22Rv1 (cell line): ENCODE data around the gene CHRNA10.

Source experiments
- H3K27ac ChIP-seq: fragments of 450-650 bp; 2 replicates; pipeline ENCODE4 v1.5.1; 2017
- CTCF ChIP-seq: fragments of 450-650 bp; IDR thresholded peaks from 2 replicates; pipeline ENCODE4 v1.5.1; 2017; ENCODE audit warnings: mild to moderate bottlenecking
- ZFX ChIP-seq: fragments of 450-650 bp; IDR thresholded peaks from 2 replicates; pipeline ENCODE4 v1.6.1; 2017; ENCODE audit warnings: antibody characterized with exemption, borderline replicate concordance

Gene CHRNA10

DNA sequence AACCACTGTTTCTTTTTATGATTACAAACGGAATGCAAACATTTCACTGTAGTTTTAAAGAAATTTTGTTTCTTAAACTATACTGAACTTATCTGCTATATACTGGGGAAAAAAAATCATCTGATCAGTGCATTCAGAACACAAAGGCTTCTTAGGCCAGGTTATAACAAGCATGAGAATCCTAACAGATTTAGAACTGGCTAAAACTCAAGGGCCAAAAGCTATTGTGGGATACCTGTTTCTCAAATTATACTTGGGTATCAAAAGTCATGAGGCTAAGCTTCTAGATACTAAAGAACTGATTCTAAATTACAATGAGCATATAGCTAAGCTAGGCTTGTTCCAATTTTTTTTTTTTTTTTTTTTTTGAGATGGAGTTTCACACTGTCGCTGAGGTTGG lies 29.7 kb upstream of the CHRNA10 start:
- no peak for TF ChIP-seq CTCF
- no peak for TF ChIP-seq ZFX
- H3K27ac ChIP-seq, result no peak overlapping the region

GRCh38 chr11:3700410-3700809 lies 29.2 kb upstream of the CHRNA10 start:
- TF ChIP-seq ZFX, result no peak
- TF ChIP-seq CTCF, result no peak

DNA sequence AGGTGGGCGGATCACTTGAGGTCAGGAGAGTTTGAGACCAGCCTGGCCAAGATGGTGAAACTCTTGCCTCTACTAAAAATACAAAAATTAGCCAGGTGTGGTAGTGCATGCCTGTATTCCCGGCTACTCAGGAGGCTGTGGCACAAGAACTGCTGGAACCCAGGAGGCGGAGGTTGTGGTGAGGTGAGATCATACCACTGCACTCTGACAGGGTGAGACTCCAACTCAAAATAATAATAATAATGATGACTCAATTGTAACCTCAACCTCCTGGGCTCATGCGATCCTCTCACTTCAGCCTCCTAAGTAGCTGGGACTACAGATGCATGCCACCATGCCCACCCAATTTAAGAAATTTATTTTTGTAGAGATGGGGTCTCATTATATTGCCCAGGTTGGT lies 15.6 kb upstream of the CHRNA10 start:
- no peak for TF ChIP-seq ZFX

More at GRCh38 chr11:3700410-3700809, 29.2 kb upstream of the CHRNA10 start:
- H3K27ac ChIP-seq, result no peak overlapping the region

GRCh38 chr11:3685923-3686322 lies 14.7 kb upstream of the CHRNA10 start:
- TF ChIP-seq CTCF (no peak), ZFX (no peak)
- no peak overlapping the region for H3K27ac ChIP-seq

More for the DNA sequence above, 15.6 kb upstream of the CHRNA10 start:
- H3K27ac ChIP-seq, result no peak overlapping the region

- no peak overlapping the region for H3K27ac ChIP-seq
- TF ChIP-seq CTCF, result no peak
- TF ChIP-seq ZFX, result no peak
Observed at GRCh38 chr11:3684819-3685172, 13.6 kb upstream of the CHRNA10 start.

DNA sequence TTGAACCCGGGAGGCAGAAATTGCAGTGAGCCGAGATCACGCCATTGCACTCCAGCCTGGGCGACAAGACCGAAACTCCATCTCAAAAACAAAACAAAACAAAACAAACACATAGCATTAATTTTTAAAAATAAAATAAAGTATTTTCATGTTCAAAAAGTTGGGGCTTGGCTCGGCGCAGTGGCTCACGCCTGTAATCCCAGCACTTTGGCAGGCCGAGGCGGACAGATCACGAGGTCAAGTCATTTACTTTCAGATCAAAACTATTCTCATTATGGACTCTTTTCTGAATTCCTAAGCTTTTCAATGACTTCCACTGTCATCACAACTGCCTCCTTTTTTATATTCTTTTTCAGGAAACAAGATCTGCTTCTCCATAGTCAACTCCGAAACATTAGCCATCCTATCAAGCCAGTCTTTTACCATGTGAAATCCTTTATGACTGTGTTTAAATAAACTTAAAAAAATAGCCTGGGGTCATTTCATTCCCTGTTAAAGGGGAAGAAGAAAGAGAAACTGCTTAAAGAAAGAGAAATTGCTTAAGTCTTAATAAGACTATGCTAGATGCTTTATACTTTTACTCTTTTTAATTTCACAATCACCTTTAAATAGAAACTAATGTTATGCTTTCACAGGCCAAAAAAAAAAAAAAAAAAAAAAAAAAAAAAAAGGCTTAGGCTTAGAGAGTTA lies 13.1 kb upstream of the CHRNA10 start:
- H3K27ac ChIP-seq, result no peak overlapping the region
- TF ChIP-seq ZFX (no peak), CTCF (no peak)

GRCh38 chr11:3683039-3683438 lies 11.9 kb upstream of the CHRNA10 start:
- TF ChIP-seq ZFX (no peak), CTCF (no peak)
- H3K27ac ChIP-seq, result no peak overlapping the region

DNA sequence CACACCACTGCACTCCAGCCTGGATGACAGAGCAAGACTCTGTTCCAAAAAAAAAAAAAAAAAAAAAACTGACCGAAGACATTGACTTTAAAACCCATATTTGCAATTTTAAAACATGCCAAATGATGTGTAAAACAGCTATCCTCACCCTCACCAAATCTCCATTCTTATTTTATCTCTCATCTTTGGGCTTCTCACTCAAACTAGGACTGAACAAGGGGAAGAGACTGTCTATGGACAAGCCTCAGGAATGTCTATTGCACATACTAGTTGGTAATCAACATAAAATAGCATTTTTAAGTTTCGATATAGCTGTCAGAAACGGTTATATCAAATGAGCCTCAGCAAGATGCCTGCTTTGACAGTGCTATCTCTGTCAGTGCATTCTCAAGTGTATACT lies 7.9 kb upstream of the CHRNA10 start:
- no peak overlapping the region for H3K27ac ChIP-seq
- TF ChIP-seq ZFX (no peak), CTCF (no peak)
